Superior temporal gyrus (tissue), 1 donor: ENCODE measurements around the gene BRIX1.
"Not testable (repeated sequence)": the region's sequence is repeated elsewhere in the genome, so short reads cannot be mapped to it uniquely, and the experiment has no call there.

Experiments
- DNase-seq: peaks from one replicate; pipeline ENCODE4 v3.0.0-alpha.2; 2016; ENCODE audit errors: extremely low spot score

BRIX1 gene

GRCh38 chr5:34967540-34967939 is 52.0 kb downstream of the BRIX1 start:
- DNase-seq, result no peak

- DNase-seq, result no peak
Measured at GRCh38 chr5:34968258-34968657, 52.7 kb downstream of the BRIX1 start.

GRCh38 chr5:34970552-34970951 is 55.0 kb downstream of the BRIX1 start:
- no peak for DNase-seq

- DNase-seq, result not testable (repeated sequence)
Measured at GRCh38 chr5:34971655-34972054, 56.1 kb downstream of the BRIX1 start.
